Measurements from ENCODE around the gene FTCD.

Gene FTCD

GRCh38 chr21:46128106-46128932 lies 27.1 kb downstream of the FTCD start:
- no peaks in the 10 kb centered on the region for H3K4me1 ChIP-seq (ENCODE audit: low read length)
- no peak overlapping the region for H2AFZ ChIP-seq (ENCODE audit: low read length)
- H3K9me3 ChIP-seq (replicated peaks; ENCODE audit: insufficient read depth, low read length) = no peaks in the 10 kb centered on the region
- DNase-seq = no peak
- H3K27ac ChIP-seq (ENCODE audit: low read length) = no peak overlapping the region
- H3F3A ChIP-seq (ENCODE audit: insufficient read depth, low read length) = no peaks in the 10 kb centered on the region
- H4K20me1 ChIP-seq (ENCODE audit: insufficient read depth, low read length) = no peaks in the 10 kb centered on the region
- H3K9me2 ChIP-seq (replicated peaks; ENCODE audit: insufficient read depth, low read length) = no peaks in the 10 kb centered on the region
- H3K27me3 ChIP-seq (replicated peaks; ENCODE audit: insufficient read depth, low read length) = peaks cover 84% of the 10 kb centered on the region
- no peaks in the 10 kb centered on the region for H3K79me2 ChIP-seq (ENCODE audit: low read length)
- no peaks in the 10 kb centered on the region for H3K36me3 ChIP-seq (replicated peaks; ENCODE audit: insufficient read depth, low read length)
- no peak for TF ChIP-seq EZH2 (optimal IDR thresholded peaks at IDR 0.05; ENCODE audit: low read depth, low read length)
- no peak for TF ChIP-seq CTCF (IDR thresholded peaks at IDR 0.05; ENCODE audit: low read length)
- TF ChIP-seq EZH2phosphoT487 (IDR thresholded peaks at IDR 0.05; ENCODE audit: low read length) = no peak
- no peak overlapping the region for H3K4me3 ChIP-seq (ENCODE audit: low read length)
- H3K9ac ChIP-seq (ENCODE audit: low read length) = no peak overlapping the region
- no peak overlapping the region for H3K4me2 ChIP-seq (ENCODE audit: low read depth, low read length)

GRCh38 chr21:46127239-46128105 lies 27.9 kb downstream of the FTCD start:
- Histone ChIP-seq H4K20me1 (ENCODE audit: insufficient read depth, low read length) (no peaks in the 10 kb centered on the region), H3K27ac (ENCODE audit: low read length) (no peak overlapping the region), H3K4me1 (ENCODE audit: low read length) (no peaks in the 10 kb centered on the region), H3K9me3 (replicated peaks; ENCODE audit: insufficient read depth, low read length) (no peaks in the 10 kb centered on the region), H3K9ac (ENCODE audit: low read length) (no peak overlapping the region), H3K36me3 (replicated peaks; ENCODE audit: insufficient read depth, low read length) (no peaks in the 10 kb centered on the region), H3F3A (ENCODE audit: insufficient read depth, low read length) (no peaks in the 10 kb centered on the region), H3K4me3 (ENCODE audit: low read length) (no peak overlapping the region), H3K27me3 (replicated peaks; ENCODE audit: insufficient read depth, low read length) (peaks cover 80% of the 10 kb centered on the region), H3K79me2 (ENCODE audit: low read length) (no peaks in the 10 kb centered on the region), H3K4me2 (ENCODE audit: low read depth, low read length) (no peak overlapping the region), H2AFZ (ENCODE audit: low read length) (no peak overlapping the region), H3K9me2 (replicated peaks; ENCODE audit: insufficient read depth, low read length) (no peaks in the 10 kb centered on the region)
- no peak for DNase-seq
- no peak for TF ChIP-seq EZH2 (optimal IDR thresholded peaks at IDR 0.05; ENCODE audit: low read depth, low read length)
- TF ChIP-seq EZH2phosphoT487 (IDR thresholded peaks at IDR 0.05; ENCODE audit: low read length) = no peak
- no peak for TF ChIP-seq CTCF (IDR thresholded peaks at IDR 0.05; ENCODE audit: low read length)

DNA sequence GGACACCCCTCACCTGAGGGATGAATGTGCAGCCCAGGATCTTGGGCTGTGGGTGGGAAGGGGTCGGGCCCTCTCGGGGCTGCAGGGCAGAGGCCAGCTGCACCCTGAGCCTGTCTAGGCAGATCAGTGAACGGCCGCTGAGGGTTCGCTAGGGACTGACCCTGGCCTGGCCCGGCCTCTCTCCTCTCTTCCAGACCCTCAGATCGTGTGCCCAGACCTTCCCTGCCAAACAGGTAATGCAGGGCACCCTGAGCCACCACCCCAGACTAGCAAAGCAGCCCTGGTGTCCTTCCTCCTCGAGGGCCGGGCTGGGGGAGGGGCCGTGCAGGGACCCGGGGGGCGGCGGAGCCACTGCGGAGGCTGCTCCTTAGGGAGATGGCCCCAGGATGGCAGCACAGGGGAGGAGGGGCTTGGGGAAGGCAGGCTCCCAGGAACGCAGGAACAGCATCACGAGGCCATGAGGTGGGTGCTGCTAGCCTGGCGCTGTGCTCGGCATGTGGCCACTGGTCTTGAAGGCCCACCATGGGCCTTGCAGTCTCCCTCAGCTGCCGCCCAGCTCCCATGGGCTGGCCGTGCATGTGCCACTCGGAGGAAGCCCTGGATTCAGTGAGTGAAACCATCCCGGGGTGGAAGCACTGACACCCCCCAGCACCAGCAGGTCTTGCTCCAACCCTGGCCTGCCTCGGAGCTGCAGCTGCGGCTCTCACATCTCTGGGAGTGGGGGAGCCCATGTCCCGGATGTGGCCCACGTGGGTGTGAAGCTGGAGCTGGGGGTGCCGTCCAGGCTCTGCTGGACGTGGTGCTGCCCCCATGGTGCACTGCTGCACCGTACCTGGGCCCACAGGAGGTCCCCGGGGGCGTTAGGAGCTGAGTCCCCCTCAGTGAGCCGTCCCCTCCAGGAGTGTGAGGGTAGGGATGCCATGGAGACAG lies 28.8 kb downstream of the FTCD start:
- TF ChIP-seq CTCF (IDR thresholded peaks at IDR 0.05; ENCODE audit: low read length) (no peak), EZH2 (optimal IDR thresholded peaks at IDR 0.05; ENCODE audit: low read depth, low read length) (no peak), EZH2phosphoT487 (IDR thresholded peaks at IDR 0.05; ENCODE audit: low read length) (no peak)
- no peak overlapping the region for H3K4me2 ChIP-seq (ENCODE audit: low read depth, low read length)
- no peak overlapping the region for H3K9ac ChIP-seq (ENCODE audit: low read length)
- H3K9me2 ChIP-seq (replicated peaks; ENCODE audit: insufficient read depth, low read length) = no peaks in the 10 kb centered on the region
- H3K4me3 ChIP-seq (ENCODE audit: low read length) = no peak overlapping the region
- H3K79me2 ChIP-seq (ENCODE audit: low read length) = no peaks in the 10 kb centered on the region
- H3F3A ChIP-seq (ENCODE audit: insufficient read depth, low read length) = no peaks in the 10 kb centered on the region
- H2AFZ ChIP-seq (ENCODE audit: low read length) = no peak overlapping the region
- no peak overlapping the region for H3K27ac ChIP-seq (ENCODE audit: low read length)
- no peak for DNase-seq
- no peaks in the 10 kb centered on the region for H3K9me3 ChIP-seq (replicated peaks; ENCODE audit: insufficient read depth, low read length)
- H3K4me1 ChIP-seq (ENCODE audit: low read length) = no peaks in the 10 kb centered on the region
- H3K36me3 ChIP-seq (replicated peaks; ENCODE audit: insufficient read depth, low read length) = no peaks in the 10 kb centered on the region
- H3K27me3 ChIP-seq (replicated peaks; ENCODE audit: insufficient read depth, low read length) = peaks cover 82% of the 10 kb centered on the region
- H4K20me1 ChIP-seq (ENCODE audit: insufficient read depth, low read length) = no peaks in the 10 kb centered on the region

Data from MM.1S (cell line).